Motor neuron (in vitro differentiated cells): ENCODE results near the gene BCAR3. TPM values are rescaled to one million over a fixed set of nuclear protein-coding genes. Genes with fewer than 3 reads are reported as not detected.
A peak's percentile ranks its signal among the peaks of the same experiment; 100 is the strongest.

ENCODE experiments used
- ATAC-seq, 8 experiments: fragments of 200-7000 bp; cut with Tn5 transposase; replicated peaks in 6 of 8; 2 replicates each; pipeline ENCODE4 v1.8.0; 2021; ENCODE audit warnings: mild to moderate bottlenecking in 8 of 8, moderate library complexity in 8 of 8
- H3K27ac ChIP-seq, 2 donors: fragments of 250-450 bp; sonication (Bioruptor Pico); 2 replicates each; pipeline ENCODE4 v1.9.0; 2021; ENCODE audit warnings: antibody characterized with exemption in 2 of 2, mild to moderate bottlenecking in 2 of 2, moderate library complexity in 1 of 2
- H3K4me1 ChIP-seq, 2 donors: fragments of 250-450 bp; sonication (Bioruptor Pico); replicated peaks in 1 of 2; 2 replicates each; pipeline ENCODE4 v1.6.1; 2021; ENCODE audit warnings: antibody characterized with exemption in 2 of 2, mild to moderate bottlenecking in 2 of 2, moderate library complexity in 1 of 2
- H3K4me3 ChIP-seq, 5 donors: fragments of 250-450 bp; sonication (Bioruptor Pico); 2 replicates each; pipeline ENCODE4 v1.9.0; 2021; ENCODE audit warnings: antibody characterized with exemption in 5 of 5, mild to moderate bottlenecking in 5 of 5, moderate library complexity in 4 of 5
- WGBS, 10 experiments: fragments of 450-650 bp; shearing (Covaris generic); methylation state at CpG; one replicate each; pipeline ENCODE4 v1.0.0; 2022; 5-methylcytosine and 5-hydroxymethylcytosine counted together
- in situ Hi-C, 9 experiments: fragments of 400-800 bp; cut with MboI; loops; one replicate each; pipeline ENCODE4 v1.15.0; 2021; ENCODE audit warnings: low sequenced_read_pairs in 9 of 9, low pct_unique_long_range_greater_than_20kb in 2 of 9; ENCODE audit not compliant: unreplicated experiment in 9 of 9
- total RNA-seq, 8 experiments: library from RNA; unstranded; fragments of 300-600 nt; gene quantifications; 2 replicates each; pipeline versions ENCODE4 v1.2.3 to v1.2.4, GENCODE V29; 2022

Gene BCAR3
- total RNA-seq, 8 experiments from 2014 or later = 7.9 to 49.4 (median 20.3) TPM

DNA sequence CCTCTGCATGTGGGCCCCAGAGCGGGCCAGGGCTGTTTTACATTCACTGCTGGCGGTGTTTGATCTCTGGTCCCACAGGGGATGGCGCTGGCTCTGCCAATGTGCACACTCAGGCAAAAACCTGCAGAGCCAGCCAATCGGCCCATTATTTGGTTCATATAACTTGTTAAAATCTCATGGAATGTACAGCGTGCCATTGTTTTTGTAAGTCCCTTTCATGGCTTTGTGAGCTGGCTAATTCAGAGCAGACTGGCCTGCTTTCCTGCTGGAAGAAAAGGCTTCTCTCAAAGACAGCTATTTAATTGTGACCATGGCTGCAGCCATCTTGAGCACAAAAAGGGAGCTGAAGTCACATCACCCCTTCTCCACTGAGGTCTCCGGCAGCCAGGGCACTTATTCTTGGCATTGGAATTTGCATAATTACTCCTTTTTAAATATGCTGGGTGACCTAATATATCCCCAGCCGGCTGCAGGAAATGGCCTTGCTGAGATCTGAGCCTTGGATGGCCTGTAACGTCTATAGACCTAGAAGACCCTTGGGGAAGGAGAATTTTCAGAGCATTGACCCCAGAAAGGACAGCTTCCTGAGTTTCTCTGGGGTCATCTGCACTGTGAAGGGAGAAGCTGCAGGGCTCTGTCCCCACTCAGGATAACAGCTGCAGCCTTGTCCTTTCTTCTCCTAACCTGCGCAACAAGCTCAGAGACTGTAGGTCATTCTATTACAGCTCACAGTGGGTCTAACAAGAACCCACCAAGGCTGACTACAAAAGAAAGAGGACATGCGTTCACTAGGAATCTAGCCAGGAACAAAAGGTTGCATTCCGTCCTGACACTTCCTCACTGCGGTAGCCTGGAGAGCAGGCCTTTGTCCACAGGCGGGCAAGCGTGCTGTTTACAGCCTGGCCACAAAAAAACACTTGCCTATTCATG is 45.8 kb downstream of the BCAR3 start:
- Histone ChIP-seq H3K4me3 (no peak overlapping the region), H3K4me1 (peaks cover 18 to 27% of the 10 kb centered on the region in 2 donors), H3K27ac (peak overlapping the region; percentile 77 to 88)
- 20 to 100% (median 44%) methylated on average over 1 to 13 of the region's 14 CpGs for WGBS, 10 experiments
- in situ Hi-C loops = loop anchor here in 6 of 9 experiments (10.0 to 25.0 kb wide), 3 partner anchors 176 to 701 kb away; no protein-coding TSS in a partner anchor
- ATAC-seq = peak in 6 of 8 experiments; percentile 51 to 88 (median 86)

DNA sequence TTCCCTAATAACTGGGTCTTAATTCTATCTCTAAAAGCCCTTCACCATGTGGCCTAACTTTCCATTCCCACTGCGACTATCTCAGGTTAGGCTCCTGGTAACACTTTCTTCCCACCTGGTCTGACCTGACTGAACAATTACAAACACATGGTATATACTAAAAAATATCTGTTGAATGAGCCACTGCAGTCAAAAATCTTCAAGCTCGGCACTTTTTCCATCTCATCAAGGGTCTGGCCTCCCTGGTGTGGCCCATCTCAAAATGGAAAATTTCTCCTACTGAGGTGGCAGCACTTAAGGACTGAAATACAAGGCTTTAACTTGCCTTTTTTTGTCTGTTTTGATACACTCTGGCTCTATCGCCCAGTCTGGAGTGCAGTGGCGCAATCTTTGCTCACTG is 48.3 kb downstream of the BCAR3 start:
- WGBS, 10 experiments = 82 to 100% (median 95%) methylated on average over 1 to 4 of the region's 4 CpGs
- Histone ChIP-seq H3K4me1 (peaks cover 11 to 17% of the 10 kb centered on the region in 2 donors), H3K27ac (no peak overlapping the region), H3K4me3 (no peak overlapping the region)
- no peak for ATAC-seq
- in situ Hi-C loops = loop anchor here in 6 of 9 experiments (10.0 to 25.0 kb wide), 3 partner anchors 179 to 704 kb away; no protein-coding TSS in a partner anchor

DNA sequence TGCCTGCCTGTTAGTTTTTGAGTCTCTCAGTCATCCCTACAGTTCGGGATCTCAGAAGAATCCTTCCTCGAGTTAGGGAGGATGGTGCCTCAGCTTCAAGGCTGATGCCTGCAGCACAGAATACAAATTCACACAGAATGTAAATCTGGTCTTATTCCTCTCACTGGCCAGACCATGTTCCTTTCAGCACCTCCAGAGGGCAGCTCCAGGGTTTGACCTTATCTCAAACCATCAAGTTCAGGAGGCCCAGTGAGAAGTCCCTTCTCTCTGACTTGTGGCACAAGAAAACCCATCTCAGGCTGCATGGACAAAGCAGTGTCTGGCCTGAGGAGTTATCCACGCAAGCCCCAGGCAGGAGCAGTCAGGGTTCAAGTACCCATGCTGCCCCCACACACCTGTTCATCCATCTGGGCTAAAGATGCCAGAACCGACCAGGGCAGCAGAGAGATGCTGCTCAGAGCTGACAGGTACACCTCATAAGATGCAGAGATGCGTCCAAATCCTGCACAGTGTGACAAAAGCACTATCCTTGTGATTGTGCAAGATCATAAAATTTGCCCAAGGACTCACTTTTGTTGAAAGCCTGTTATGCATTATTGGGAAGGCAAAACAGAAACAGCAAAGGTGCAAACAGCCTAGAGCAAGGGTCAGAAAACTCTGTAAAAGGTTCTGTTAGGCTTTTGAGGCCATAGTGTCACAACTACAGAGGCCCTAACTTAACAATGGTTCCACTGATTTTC is 49.8 kb downstream of the BCAR3 start:
- Histone ChIP-seq H3K27ac (no peak overlapping the region), H3K4me1 (peaks cover 11 to 17% of the 10 kb centered on the region in 2 donors), H3K4me3 (no peak overlapping the region)
- in situ Hi-C loops = loop anchor here in 6 of 9 experiments (10.0 to 25.0 kb wide), 3 partner anchors 181 to 706 kb away; no protein-coding TSS in a partner anchor
- WGBS, 10 experiments = 83 to 93% (median 86%) methylated on average over 1 to 5 of the region's 5 CpGs; no CpG with 5 or more reads in 4 of the 10 experiments
- ATAC-seq = peak in 3 of 8 experiments; percentile 45 to 53 (median 51)

DNA sequence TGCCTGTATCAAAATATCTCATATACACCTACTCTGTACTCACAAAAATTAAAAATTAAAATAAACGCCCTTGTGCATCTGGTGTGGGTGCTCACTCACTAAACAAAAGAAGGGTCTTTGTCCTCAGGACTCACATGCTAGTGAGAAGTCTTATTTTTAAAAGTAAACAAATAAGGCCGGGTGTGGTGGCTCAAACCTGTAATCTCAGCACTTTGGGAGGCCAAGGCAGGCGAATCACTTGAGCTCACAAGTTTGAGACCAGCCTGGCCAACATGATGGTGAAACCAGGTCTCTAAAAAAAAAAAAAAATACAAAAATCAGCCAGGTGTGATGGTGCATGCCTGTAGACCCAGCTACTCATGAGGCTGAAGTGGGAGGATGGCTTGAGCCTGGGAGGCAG is 51.5 kb downstream of the BCAR3 start:
- WGBS, 10 experiments = 61 to 100% (median 85%) methylated on average over 1 to 3 of the region's 3 CpGs; no CpG with 5 or more reads in 2 of the 10 experiments
- in situ Hi-C loops = loop anchor here in 6 of 9 experiments (10.0 to 25.0 kb wide), 3 partner anchors 182 to 707 kb away; no protein-coding TSS in a partner anchor
- Histone ChIP-seq H3K27ac (no peak overlapping the region), H3K4me3 (no peak overlapping the region), H3K4me1 (peaks cover 12 to 16% of the 10 kb centered on the region in 2 donors)
- no peak for ATAC-seq

DNA sequence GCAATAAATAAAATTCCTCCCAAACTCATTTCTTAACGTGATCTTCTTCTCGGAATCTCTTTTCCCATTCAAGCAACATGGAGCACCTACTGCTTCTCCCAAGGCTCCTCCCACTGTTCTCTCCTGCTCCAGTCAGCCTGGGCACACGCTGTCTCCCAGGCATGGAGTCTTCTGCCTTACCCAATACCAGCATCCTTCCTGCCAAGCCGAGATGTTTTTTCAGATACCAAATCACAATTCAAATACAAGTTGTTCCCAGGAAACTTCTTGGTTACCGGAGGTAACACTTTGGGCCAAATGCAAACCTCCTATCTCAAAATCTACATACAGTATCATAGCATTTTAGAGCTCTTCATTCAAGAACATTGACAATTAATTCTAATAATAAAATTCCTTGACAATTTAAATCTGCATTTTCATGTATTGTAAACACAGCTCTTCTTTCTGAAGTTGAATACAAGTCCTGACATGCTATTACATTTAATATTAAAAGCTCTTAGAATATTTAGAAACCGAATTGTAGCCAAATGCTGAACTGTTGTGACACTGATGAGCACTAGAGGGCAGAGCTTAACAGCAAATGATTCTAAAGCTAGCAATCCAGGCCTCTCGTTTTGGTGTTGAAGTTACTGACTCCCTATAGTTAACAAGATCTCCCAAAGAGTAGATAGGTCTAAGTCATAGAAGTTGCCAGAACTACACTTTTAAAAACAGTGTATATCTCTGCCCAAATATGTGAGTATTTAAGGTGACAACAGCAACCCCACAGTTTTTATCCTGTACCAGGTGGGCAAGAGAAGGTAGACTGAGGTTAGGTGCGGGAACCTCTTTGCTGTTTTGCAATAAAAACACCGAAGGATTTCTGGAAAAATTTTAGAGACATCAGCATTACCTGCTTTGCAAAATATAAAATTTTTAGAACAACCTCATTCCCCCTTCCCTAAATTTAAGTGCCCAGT is 52.3 kb downstream of the BCAR3 start:
- WGBS, 10 experiments = 37 to 92% (median 56%) methylated on average over 5 to 9 of the region's 9 CpGs
- ATAC-seq = peak; percentile 33 to 79 (median 74)
- H3K27ac ChIP-seq = no peak overlapping the region
- in situ Hi-C loops = loop anchor here in 8 of 9 experiments (10.0 to 25.0 kb wide), 3 partner anchors 183 to 708 kb away; no protein-coding TSS in a partner anchor
- H3K4me3 ChIP-seq = no peak overlapping the region
- H3K4me1 ChIP-seq = peaks cover 12 to 15% of the 10 kb centered on the region in 2 donors

DNA sequence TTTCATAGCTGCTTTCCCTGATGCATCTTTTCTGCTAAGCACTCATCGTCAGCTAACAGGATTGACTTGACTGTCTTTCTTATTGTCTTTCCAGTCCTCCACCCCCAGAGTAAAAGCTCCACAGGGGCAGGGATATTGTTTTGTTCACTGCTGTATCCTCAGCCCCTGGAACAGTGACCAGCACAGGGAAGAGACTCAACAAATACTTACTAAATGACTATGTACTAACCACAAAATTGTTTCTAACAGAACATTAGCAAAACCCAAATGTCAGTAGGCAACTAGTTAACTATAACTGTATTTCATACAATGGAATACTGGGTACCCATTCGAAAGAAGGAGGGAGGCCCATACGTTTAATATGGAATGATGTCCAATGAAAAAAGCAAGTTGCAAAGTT is 53.0 kb downstream of the BCAR3 start:
- H3K27ac ChIP-seq = no peak overlapping the region
- no peak overlapping the region for H3K4me3 ChIP-seq
- peaks cover 12 to 15% of the 10 kb centered on the region in 2 donors for H3K4me1 ChIP-seq
- no peak for ATAC-seq
- WGBS, 10 experiments = 40 to 100% (median 86%) methylated on average over 1 to 3 of the region's 3 CpGs; no CpG with 5 or more reads in 1 of the 10 experiments
- in situ Hi-C loops = loop anchor here in 6 of 9 experiments (10.0 to 25.0 kb wide), 3 partner anchors 184 to 709 kb away; no protein-coding TSS in a partner anchor

DNA sequence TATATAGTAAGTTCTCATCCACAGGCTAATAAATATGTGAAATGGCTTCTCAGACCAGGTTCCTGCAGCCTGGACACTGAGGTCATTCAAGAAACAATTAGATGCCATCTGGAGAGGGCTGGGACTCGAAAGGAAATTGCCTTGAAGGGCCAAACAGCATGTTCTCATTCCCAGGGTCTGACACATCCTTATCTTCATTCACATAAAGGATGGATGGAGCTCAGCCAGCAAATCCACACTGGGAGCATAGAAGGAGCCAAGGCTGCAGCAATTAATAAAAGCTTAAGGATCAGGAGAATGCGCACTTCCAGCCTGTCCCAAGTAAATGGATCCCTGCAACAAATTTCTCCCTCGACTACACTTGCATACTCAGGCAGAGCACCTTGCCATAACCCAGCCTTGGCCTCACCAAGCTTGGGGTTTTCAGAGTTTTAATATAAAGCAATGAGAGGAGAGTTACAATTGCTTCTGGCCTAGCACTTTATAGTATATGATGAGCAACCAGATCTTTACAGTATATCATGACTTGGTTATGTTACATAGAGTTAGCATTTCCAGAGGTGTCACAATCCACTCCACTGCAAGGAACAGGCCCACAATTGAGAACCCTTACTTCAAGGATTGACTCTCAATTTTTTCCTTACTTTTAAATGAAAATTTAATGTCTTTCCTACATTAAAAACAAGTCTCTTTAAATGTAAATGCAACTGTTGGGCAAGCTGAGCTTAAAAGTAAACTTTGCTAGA is 55.9 kb downstream of the BCAR3 start:
- peak; percentile 63 to 92 (median 82) for ATAC-seq
- 0 to 57% (median 20%) methylated on average over 1 to 3 of the region's 3 CpGs; no CpG with 5 or more reads in 4 of the 10 experiments for WGBS, 10 experiments
- in situ Hi-C loops = loop anchor here in 6 of 9 experiments (10.0 to 25.0 kb wide), 3 partner anchors 187 to 712 kb away; no protein-coding TSS in a partner anchor

DNA sequence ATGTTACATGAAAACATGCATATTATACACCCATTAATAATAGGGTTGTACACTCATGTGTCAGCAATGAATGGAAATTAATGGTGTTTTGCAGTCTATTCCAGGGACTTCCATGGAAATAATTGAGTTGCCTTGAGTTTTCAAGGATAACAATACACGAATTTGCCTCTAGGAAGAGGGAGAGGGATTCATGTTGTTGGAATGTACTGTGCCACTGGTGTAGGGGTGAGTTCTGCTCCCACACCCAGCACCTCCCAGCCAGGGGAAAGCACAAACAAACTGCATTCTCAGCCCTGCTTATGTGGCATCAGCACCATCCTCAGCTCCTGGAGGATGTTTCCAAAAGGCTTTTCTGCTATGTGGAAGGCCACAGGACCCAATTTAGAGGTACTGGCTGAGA is 57.8 kb downstream of the BCAR3 start:
- in situ Hi-C loops = loop anchor here in 3 of 9 experiments (10.0 to 25.0 kb wide), 2 partner anchors 162 to 191 kb away; no protein-coding TSS in a partner anchor
- 0 to 78% (median 6%) methylated on average over 1 of the region's 1 CpG; no CpG with 5 or more reads in 4 of the 10 experiments for WGBS, 10 experiments
- peak in 3 of 8 experiments; percentile 10 to 24 (median 22) for ATAC-seq
- no peak overlapping the region for H3K4me3 ChIP-seq
- H3K27ac ChIP-seq = no peak overlapping the region
- H3K4me1 ChIP-seq = peaks cover 13 to 16% of the 10 kb centered on the region in 2 donors

More for the DNA sequence above, 55.9 kb downstream of the BCAR3 start:
- Histone ChIP-seq H3K4me3 (no peak overlapping the region), H3K4me1 (peaks cover 15% of the 10 kb centered on the region in 2 donors), H3K27ac (peak overlapping the region in 1 of 2 donors; percentile 5)

DNA sequence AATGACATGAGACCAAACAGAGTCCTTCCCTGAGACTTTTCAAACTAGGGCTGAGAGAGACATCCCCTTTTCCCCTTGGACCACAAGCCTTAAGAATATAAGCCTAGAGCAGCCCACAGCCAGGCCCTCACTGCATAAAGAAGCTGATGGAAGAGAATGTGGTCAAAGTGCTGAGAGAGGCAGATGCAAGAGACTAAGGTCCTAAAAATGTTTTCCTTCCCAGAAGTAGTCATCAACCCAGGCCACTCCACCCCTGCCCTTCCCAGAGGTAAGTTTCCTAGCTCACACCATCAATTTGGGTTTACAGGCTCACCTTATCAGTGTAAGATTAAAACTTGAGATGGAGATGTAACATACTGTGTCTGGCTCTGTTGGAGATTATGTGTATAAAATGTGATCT is 58.2 kb downstream of the BCAR3 start:
- Histone ChIP-seq H3K4me1 (peaks cover 17 to 20% of the 10 kb centered on the region in 2 donors), H3K27ac (no peak overlapping the region), H3K4me3 (no peak overlapping the region)
- peak in 2 of 8 experiments; percentile 4 to 17 for ATAC-seq
- in situ Hi-C loops = loop anchor here in 3 of 9 experiments (10.0 to 25.0 kb wide), 2 partner anchors 161 to 191 kb away; no protein-coding TSS in a partner anchor

DNA sequence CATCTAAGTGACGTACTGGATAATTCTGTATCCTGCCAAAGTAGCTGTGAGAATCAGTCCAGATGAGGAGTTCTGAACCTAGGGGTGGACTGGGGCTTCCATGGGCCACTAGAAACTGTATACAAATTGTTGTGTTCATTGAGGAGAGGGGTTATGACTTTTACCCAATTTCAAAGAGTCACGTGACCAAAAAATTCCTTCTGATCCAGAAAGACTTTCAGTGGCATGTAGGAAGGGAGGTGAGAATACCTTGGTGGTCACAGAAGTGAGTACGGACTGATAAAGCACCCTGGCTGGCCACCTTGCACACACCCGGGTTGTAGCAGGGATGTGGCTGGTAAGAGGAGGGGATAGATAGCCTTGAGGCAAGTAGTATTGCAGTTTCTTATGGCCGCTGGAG is 60.4 kb downstream of the BCAR3 start:
- ATAC-seq = no peak
- in situ Hi-C loops = loop anchor here in 3 of 9 experiments (10.0 to 25.0 kb wide), 2 partner anchors 159 to 194 kb away; no protein-coding TSS in a partner anchor
- H3K27ac ChIP-seq = no peak overlapping the region
- WGBS, 10 experiments = 80 to 100% (median 96%) methylated on average over 1 to 5 of the region's 5 CpGs; no CpG with 5 or more reads in 2 of the 10 experiments
- peaks cover 38% of the 10 kb centered on the region in 2 donors for H3K4me1 ChIP-seq
- H3K4me3 ChIP-seq = no peak overlapping the region

DNA sequence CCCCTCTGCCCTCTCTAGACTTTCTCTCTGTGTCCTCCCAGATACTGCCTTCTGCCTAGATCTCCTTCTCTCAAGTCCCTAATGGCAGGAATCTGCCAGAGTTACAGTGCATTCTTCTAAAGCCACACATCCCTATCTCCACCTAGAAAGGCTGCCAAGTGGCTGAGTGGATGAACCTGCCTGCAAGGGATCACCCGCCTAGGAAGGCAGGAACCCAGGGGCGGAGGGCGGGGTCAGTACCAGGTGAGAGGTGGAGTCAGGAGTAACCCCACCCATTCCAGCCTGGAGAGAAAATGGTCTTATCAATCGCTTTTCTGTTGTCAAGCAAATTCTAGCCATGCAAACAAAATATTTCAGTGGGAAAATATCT is 60.8 kb downstream of the BCAR3 start:
- Histone ChIP-seq H3K27ac (no peak overlapping the region), H3K4me1 (peaks cover 38% of the 10 kb centered on the region in 2 donors), H3K4me3 (no peak overlapping the region)
- 70 to 100% (median 100%) methylated on average over 1 to 4 of the region's 4 CpGs; no CpG with 5 or more reads in 5 of the 10 experiments for WGBS, 10 experiments
- ATAC-seq = no peak
- in situ Hi-C loops = loop anchor here in 3 of 9 experiments (10.0 to 25.0 kb wide), 2 partner anchors 159 to 194 kb away; no protein-coding TSS in a partner anchor
